Measurements from ENCODE around the gene TMA7. TPM values are rescaled to one million over a fixed set of nuclear protein-coding genes. Genes with fewer than 3 reads are reported as not detected.
A peak's percentile ranks its signal among the peaks of the same experiment; 100 is the strongest.
"Not testable (repeated sequence)": the region's sequence is repeated elsewhere in the genome, so short reads cannot be mapped to it uniquely, and the experiment has no call there.

The TMA7 gene
- total RNA-seq, 4 donors from 2014 or later = 94.8 to 195 (median 141) TPM

GRCh38 chr3:48473617-48473952, 33.5 kb downstream of the TMA7 start:
- DNase-seq = no peak
- no peak overlapping the region for H3K4me3 ChIP-seq

GRCh38 chr3:48474031-48474430, 34.0 kb downstream of the TMA7 start:
- H3K36me3 ChIP-seq; DNase-seq; H3K27me3 ChIP-seq; intact Hi-C loops (cut with DNase I; ENCODE audit: low total_unique reads); H3K9me3 ChIP-seq; H3K4me3 ChIP-seq: not testable (repeated sequence)
- Histone ChIP-seq H3K27ac (peak overlapping the region; percentile 95 to 99), H3K4me1 (peaks cover 0 to 13% of the 10 kb centered on the region in 2 donors)

More at GRCh38 chr3:48473617-48473952, 33.5 kb downstream of the TMA7 start:
- Histone ChIP-seq H3K4me1 (peaks cover 0 to 13% of the 10 kb centered on the region in 2 donors), H3K27me3 (no peaks in the 10 kb centered on the region), H3K27ac (peak overlapping the region; percentile 95 to 99), H3K36me3 (no peaks in the 10 kb centered on the region), H3K9me3 (no peaks in the 10 kb centered on the region)
- no peak for TF ChIP-seq POLR2A (IDR thresholded peaks at IDR 0.05)
- TF ChIP-seq, protein P1, sequence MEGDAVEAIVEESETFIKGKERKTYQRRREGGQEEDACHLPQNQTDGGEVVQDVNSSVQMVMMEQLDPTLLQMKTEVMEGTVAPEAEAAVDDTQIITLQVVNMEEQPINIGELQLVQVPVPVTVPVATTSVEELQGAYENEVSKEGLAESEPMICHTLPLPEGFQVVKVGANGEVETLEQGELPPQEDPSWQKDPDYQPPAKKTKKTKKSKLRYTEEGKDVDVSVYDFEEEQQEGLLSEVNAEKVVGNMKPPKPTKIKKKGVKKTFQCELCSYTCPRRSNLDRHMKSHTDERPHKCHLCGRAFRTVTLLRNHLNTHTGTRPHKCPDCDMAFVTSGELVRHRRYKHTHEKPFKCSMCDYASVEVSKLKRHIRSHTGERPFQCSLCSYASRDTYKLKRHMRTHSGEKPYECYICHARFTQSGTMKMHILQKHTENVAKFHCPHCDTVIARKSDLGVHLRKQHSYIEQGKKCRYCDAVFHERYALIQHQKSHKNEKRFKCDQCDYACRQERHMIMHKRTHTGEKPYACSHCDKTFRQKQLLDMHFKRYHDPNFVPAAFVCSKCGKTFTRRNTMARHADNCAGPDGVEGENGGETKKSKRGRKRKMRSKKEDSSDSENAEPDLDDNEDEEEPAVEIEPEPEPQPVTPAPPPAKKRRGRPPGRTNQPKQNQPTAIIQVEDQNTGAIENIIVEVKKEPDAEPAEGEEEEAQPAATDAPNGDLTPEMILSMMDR (IDR thresholded peaks at IDR 0.05) = no peak
- intact Hi-C loops (cut with DNase I; ENCODE audit: low total_unique reads) = no loop called here

DNA sequence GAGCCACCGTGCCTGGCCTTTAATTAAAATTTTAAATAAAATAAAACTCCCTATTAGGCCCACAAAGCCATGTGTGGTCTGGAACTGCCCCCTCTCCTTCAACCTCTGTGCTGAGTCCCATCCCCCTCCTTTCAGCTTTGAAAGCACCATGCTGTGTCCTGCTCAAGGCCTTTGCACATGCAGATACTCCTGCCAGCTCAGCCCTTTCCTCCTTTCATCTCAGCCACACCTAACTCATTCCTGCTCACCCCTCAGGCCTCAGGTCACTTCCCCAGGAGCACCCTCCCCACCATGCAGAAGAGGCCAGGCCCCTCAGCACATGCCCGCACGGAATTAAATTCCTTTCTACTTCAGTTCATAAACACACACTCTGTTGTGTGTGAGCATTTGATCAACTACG, 34.6 kb downstream of the TMA7 start:
- H3K27me3 ChIP-seq = no peaks in the 10 kb centered on the region
- H3K9me3 ChIP-seq = no peaks in the 10 kb centered on the region
- H3K36me3 ChIP-seq = no peaks in the 10 kb centered on the region
- no peak for TF ChIP-seq POLR2A (IDR thresholded peaks at IDR 0.05)
- TF ChIP-seq, protein P1 (IDR thresholded peaks at IDR 0.05) = no peak
- H3K4me3 ChIP-seq = no peak overlapping the region
- intact Hi-C loops (cut with DNase I; ENCODE audit: low total_unique reads) = no loop called here
- no peak for DNase-seq
- H3K27ac ChIP-seq = no peak overlapping the region
- H3K4me1 ChIP-seq = peaks cover 0 to 13% of the 10 kb centered on the region in 2 donors

GRCh38 chr3:48475188-48475587, 35.1 kb downstream of the TMA7 start:
- Histone ChIP-seq H3K27ac (no peak overlapping the region), H3K4me3 (no peak overlapping the region), H3K4me1 (peaks cover 0 to 8% of the 10 kb centered on the region in 2 donors), H3K27me3 (no peaks in the 10 kb centered on the region), H3K36me3 (no peaks in the 10 kb centered on the region), H3K9me3 (no peaks in the 10 kb centered on the region)
- TF ChIP-seq, protein P1 (IDR thresholded peaks at IDR 0.05) = no peak
- no peak for TF ChIP-seq POLR2A (IDR thresholded peaks at IDR 0.05)
- no peak for DNase-seq
- intact Hi-C loops (cut with DNase I; ENCODE audit: low total_unique reads) = no loop called here

DNA sequence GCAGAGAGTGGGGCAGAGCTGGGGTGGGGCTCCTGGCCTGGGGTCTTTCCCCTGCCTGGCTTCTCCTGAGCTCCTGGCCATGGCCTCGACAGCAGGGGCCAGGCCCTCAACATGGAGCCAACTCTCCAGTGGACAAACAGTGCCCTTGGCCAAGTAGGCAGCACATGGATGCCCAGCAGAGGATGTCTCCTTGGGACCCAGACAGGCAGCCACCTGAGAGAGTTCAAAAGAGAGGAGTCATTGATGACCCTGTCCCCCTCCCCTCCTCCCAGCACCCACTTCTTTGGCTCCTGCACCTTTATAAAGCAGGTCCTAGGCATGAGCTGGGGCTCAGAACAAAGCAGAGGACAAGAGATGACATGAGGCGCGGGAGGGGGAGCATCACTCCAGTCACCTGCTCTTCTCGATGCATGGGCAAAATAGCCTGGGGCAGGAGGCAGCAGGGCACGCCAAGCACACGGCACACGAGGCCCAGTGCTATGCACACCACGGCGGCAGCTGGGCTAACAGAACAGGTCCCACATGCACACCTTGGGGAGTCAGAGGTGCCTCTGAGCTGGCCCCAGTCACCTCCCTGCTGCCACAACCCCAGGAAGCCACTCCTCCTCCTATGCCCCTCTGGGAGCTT, 36.5 kb downstream of the TMA7 start:
- Histone ChIP-seq H3K27me3 (no peaks in the 10 kb centered on the region), H3K4me1 (peaks cover 0 to 4% of the 10 kb centered on the region in 2 donors), H3K9me3 (no peaks in the 10 kb centered on the region), H3K27ac (no peak overlapping the region), H3K4me3 (no peak overlapping the region), H3K36me3 (no peaks in the 10 kb centered on the region)
- intact Hi-C loops (cut with DNase I; ENCODE audit: low total_unique reads) = no loop called here
- TF ChIP-seq, protein P1 (IDR thresholded peaks at IDR 0.05) = no peak
- no peak for TF ChIP-seq POLR2A (IDR thresholded peaks at IDR 0.05)
- DNase-seq = no peak

Data from uterus (tissue), 4 donors.